IMR-90 (cell line): ENCODE results near the gene ICAM2. TPM values are rescaled to one million over a fixed set of nuclear protein-coding genes. Genes with fewer than 3 reads are reported as not detected.

Experiments
- ATAC-seq: fragments of 200-7000 bp; cut with Tn5 transposase; 2 replicates; pipeline ENCODE4 v1.9.1; 2020; ENCODE audit warnings: low read depth, mild to moderate bottlenecking, moderate library complexity
- BruUV-seq: library from RNA; stranded (reverse); fragments of 400-500 nt; replicated peaks from 2 replicates; lab custom pipeline; 2021; lab: Mats Ljungman, UMichigan
- CTCF ChIA-PET: fragments of 300-600 bp; formaldehyde crosslinking; extraction: SDS; loops from one replicate; lab custom pipeline; 2021; ENCODE audit warnings: antibody characterized with exemption; lab: Yijun Ruan, JAX
- POLR2A ChIA-PET: fragments of 300-600 bp; sonication (Branson Sonifier 250); formaldehyde crosslinking; loops from one replicate; lab custom pipeline; 2022; ENCODE audit warnings: antibody characterized with exemption; ENCODE audit not compliant: unreplicated experiment; lab: Charles Lee
- DNase-seq: peaks from one replicate; pipeline ENCODE4 v3.0.0; 2013
- H2AFZ ChIP-seq: replicated peaks from 2 replicates; pipeline ENCODE3; 2013; ENCODE audit warnings: low read length, mild to moderate bottlenecking; ENCODE audit not compliant: poor library complexity
- H2AK5ac ChIP-seq: 2 replicates; pipeline ENCODE4 v1.6.1; 2013; ENCODE audit warnings: low read depth, low read length, inconsistent platforms
- H2AK9ac ChIP-seq: replicated peaks from 2 replicates; pipeline ENCODE3; 2013; ENCODE audit warnings: mild to moderate bottlenecking, low read depth, low read length, moderate library complexity; ENCODE audit not compliant: poor library complexity
- H2BK120ac ChIP-seq: 2 replicates; pipeline ENCODE4 v1.6.1; 2013; ENCODE audit warnings: low read depth, low read length, inconsistent platforms
- H2BK15ac ChIP-seq: 3 replicates; pipeline ENCODE4 v1.6.1; 2013; ENCODE audit warnings: low read depth, low read length, inconsistent platforms
- H2BK20ac ChIP-seq: 2 replicates; pipeline ENCODE4 v1.6.1; 2013; ENCODE audit warnings: low read depth, mild to moderate bottlenecking, inconsistent platforms, low read length, moderate library complexity
- H2BK5ac ChIP-seq: 2 replicates; pipeline ENCODE4 v1.6.1; 2013; ENCODE audit warnings: mild to moderate bottlenecking, low read depth, low read length, inconsistent platforms; ENCODE audit not compliant: poor library complexity, severe bottlenecking
- H3K14ac ChIP-seq: replicated peaks from 2 replicates; pipeline ENCODE4 v1.6.1; 2013; ENCODE audit warnings: low read depth, low read length, inconsistent platforms
- H3K18ac ChIP-seq: 2 replicates; pipeline ENCODE4 v1.6.1; 2013; ENCODE audit warnings: low read depth, low read length, control low read depth
- H3K23ac ChIP-seq: 2 replicates; pipeline ENCODE4 v1.6.1; 2013; ENCODE audit warnings: low read depth, low read length, inconsistent platforms
- H3K27ac ChIP-seq: 2 replicates; pipeline ENCODE4 v1.5.1; 2013; ENCODE audit warnings: mild to moderate bottlenecking, control low read depth, low read length; ENCODE audit not compliant: insufficient read depth
- H3K27me3 ChIP-seq: 2 replicates; pipeline ENCODE4 v1.6.1; 2013; ENCODE audit warnings: low read length; ENCODE audit not compliant: control insufficient read depth, insufficient read depth
- H3K36me3 ChIP-seq: 2 replicates; pipeline ENCODE4 v1.6.1; 2013; ENCODE audit warnings: low read length, mixed read lengths; ENCODE audit not compliant: control insufficient read depth, insufficient read depth
- H3K4ac ChIP-seq: 2 replicates; pipeline ENCODE4 v1.6.1; 2013; ENCODE audit warnings: low read depth, low read length, inconsistent platforms
- H3K4me1 ChIP-seq: 2 replicates; pipeline ENCODE4 v1.6.1; 2013; ENCODE audit warnings: low read length, mixed read lengths; ENCODE audit not compliant: control insufficient read depth, insufficient read depth
- H3K4me2 ChIP-seq: 2 replicates; pipeline ENCODE4 v1.6.1; 2013; ENCODE audit warnings: low read depth, mild to moderate bottlenecking, control low read depth, low read length, moderate library complexity
- H3K4me3 ChIP-seq: 2 replicates; pipeline ENCODE4 v1.5.1; 2013; ENCODE audit warnings: low read depth, mild to moderate bottlenecking, control low read depth, low read length, moderate library complexity; ENCODE audit not compliant: insufficient read depth
- H3K56ac ChIP-seq: 2 replicates; pipeline ENCODE4 v1.6.1; 2013; ENCODE audit warnings: low read length, inconsistent platforms; ENCODE audit not compliant: insufficient read depth; ENCODE audit errors: extremely low read depth
- H3K79me1 ChIP-seq, 2 experiments: 2 replicates each; pipeline ENCODE4 v1.6.1; 2013; ENCODE audit warnings: low read length in 2 of 2, inconsistent platforms in 1 of 2, low read depth in 1 of 2
- H3K9ac ChIP-seq: 2 replicates; pipeline ENCODE4 v1.6.1; 2013; ENCODE audit warnings: low read depth, low read length, control low read depth
- H3K9me1 ChIP-seq: 2 replicates; pipeline ENCODE4 v1.6.1; 2013; ENCODE audit warnings: low read length, inconsistent platforms; ENCODE audit not compliant: insufficient read depth
- H3K9me3 ChIP-seq: 2 replicates; pipeline ENCODE4 v1.6.1; 2013; ENCODE audit warnings: low read length; ENCODE audit not compliant: control insufficient read depth, insufficient read depth
- H4K20me1 ChIP-seq: 2 replicates; pipeline ENCODE4 v1.6.1; 2013; ENCODE audit warnings: low read length, inconsistent platforms; ENCODE audit not compliant: insufficient read depth
- H4K5ac ChIP-seq: 2 replicates; pipeline ENCODE4 v1.6.1; 2013; ENCODE audit warnings: mild to moderate bottlenecking, low read depth, low read length, control low read depth
- H4K8ac ChIP-seq, 2 experiments: 2 replicates each; pipeline ENCODE4 v1.6.1; 2013; ENCODE audit warnings: low read depth in 2 of 2, low read length in 2 of 2, control low read depth in 1 of 2, inconsistent platforms in 1 of 2
- H4K91ac ChIP-seq: 2 replicates; pipeline ENCODE4 v1.6.1; 2013; ENCODE audit warnings: low read depth, low read length, inconsistent platforms; ENCODE audit not compliant: insufficient read depth
- CEBPB ChIP-seq: IDR thresholded peaks from 2 replicates; pipeline ENCODE4 v1.6.1; 2012; ENCODE audit warnings: low read depth, low read length, improper control_type of control experiment
- CHD1 ChIP-seq: IDR thresholded peaks from 2 replicates; pipeline ENCODE4 v1.6.1; 2012; ENCODE audit warnings: low read depth, low read length, improper control_type of control experiment
- MAFK ChIP-seq: IDR thresholded peaks from 2 replicates; pipeline ENCODE4 v1.6.1; 2012; ENCODE audit warnings: low read depth, low read length, improper control_type of control experiment
- NFE2L2 ChIP-seq: fragments of 150-350 bp; IDR thresholded peaks from 2 replicates; pipeline ENCODE4 v1.6.1; 2016; ENCODE audit warnings: low read depth, mild to moderate bottlenecking, low read length
- POLR2A ChIP-seq: IDR thresholded peaks from 2 replicates; pipeline ENCODE4 v1.6.1; 2012; ENCODE audit warnings: mild to moderate bottlenecking, low read depth, low read length
- RAD21 ChIP-seq: IDR thresholded peaks from 2 replicates; pipeline ENCODE4 v1.6.1; 2012; ENCODE audit warnings: low read length, improper control_type of control experiment
- RFX5 ChIP-seq: IDR thresholded peaks from 2 replicates; pipeline ENCODE4 v1.8.0; 2012; ENCODE audit warnings: low read depth, mild to moderate bottlenecking, low read length, moderate library complexity
- WGBS, 2 experiments: methylation state at CpG; one replicate each; pipeline versions ENCODE4 v1.1.5 to v1.1.7; 2013; ENCODE audit warnings: missing lambda C conversion rate in 2 of 2; ENCODE audit not compliant: insufficient read length in 1 of 2; ENCODE audit errors: extremely low coverage in 2 of 2; 5-methylcytosine and 5-hydroxymethylcytosine counted together
- dilution Hi-C: fragments of 300-500 bp; cut with HindIII; formaldehyde crosslinking; loops from one replicate; pipeline ENCODE4 v1.14.3; 2018; ENCODE audit warnings: low sequenced_read_pairs; ENCODE audit not compliant: unreplicated experiment
- in situ Hi-C: fragments of 300-500 bp; cut with MboI; formaldehyde crosslinking; loops from 3 replicates; pipeline ENCODE4 v1.14.3; 2019; ENCODE audit warnings: low sequenced_read_pairs, inconsistent platforms, mixed read lengths
- intact Hi-C: fragments of 100-400 bp; cut with micrococcal nuclease; formaldehyde crosslinking; loops from 2 replicates; pipeline ENCODE4 v1.10.0; 2022
- polyA plus RNA-seq, 3 experiments: library from polyadenylated mRNA; depleted of rRNA; stranded (reverse); fragments of >200 nt; gene quantifications; 2 replicates each; pipeline ENCODE4 v1.2.3, GENCODE V29; 2012; ENCODE audit warnings: low replicate concordance in 1 of 3
- total RNA-seq: library from RNA; depleted of rRNA; stranded (reverse); fragments of >200 nt; gene quantifications from 2 replicates; pipeline ENCODE4 v1.2.3, GENCODE V29; 2012
- TF ChIP-seq, protein P1 (sequence below): fragments of 150-350 bp; IDR thresholded peaks from 2 replicates; pipeline ENCODE4 v1.6.1; 2017; ENCODE audit warnings: mild to moderate bottlenecking, antibody characterized with exemption, low read length, low read depth
- TF ChIP-seq, protein P2 (sequence below): fragments of 150-350 bp; IDR thresholded peaks from 2 replicates; pipeline ENCODE4 v1.6.1; 2016; ENCODE audit warnings: low read depth, mild to moderate bottlenecking, low read length, moderate library complexity, borderline replicate concordance

ICAM2 gene
- total and polyA plus RNA-seq, 2 of the 4 experiments (the other 2 are of a cell fraction) = 0.12 TPM; not detected in 1

DNA sequence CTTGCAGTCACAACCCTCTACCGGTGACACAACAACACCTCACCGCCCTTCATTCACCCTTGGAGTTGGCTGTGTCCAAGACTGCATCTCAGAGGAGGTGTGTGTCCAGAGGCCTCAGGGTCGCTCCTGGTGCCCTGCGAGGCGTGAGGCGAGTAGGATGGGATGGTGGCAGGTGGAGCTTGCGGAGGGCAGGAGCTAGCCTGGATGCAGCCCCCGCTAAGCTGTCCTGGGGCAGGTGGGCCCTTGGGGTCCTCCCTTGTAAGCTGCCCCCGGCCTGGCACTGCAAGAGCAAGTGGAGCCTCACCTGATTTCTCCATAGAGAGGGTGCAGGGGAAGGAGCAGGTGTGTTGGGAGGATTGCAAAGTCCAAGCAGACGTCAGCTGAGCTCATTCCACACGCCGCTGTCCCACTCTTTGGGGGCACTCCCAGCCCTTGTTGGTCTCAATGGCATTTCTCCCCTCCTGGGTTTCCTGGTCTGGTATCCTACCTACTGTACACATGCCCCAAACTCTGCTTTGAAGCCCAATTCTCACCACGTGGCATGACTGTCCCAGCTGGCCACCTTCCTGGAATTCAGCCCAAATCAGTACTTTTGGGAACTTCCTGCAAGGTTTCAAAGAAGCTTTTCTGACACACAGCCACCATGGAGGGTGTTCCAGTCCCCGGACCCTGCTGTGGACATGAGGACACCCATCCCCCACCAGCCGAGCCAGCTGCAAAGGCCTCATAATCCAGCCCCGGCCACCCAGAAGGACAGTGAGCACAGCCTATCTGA is 18.1 kb upstream of the ICAM2 start:
- no peaks in the 10 kb centered on the region for H4K20me1 ChIP-seq
- no peak overlapping the region for H4K91ac ChIP-seq
- no peak overlapping the region for H3K4me2 ChIP-seq
- H3K36me3 ChIP-seq = peaks cover 14% of the 10 kb centered on the region
- H2AK5ac ChIP-seq = no peak overlapping the region
- no peak overlapping the region for H3K18ac ChIP-seq
- H2BK120ac ChIP-seq = no peak overlapping the region
- H3K23ac ChIP-seq = no peak overlapping the region
- H3K4me1 ChIP-seq = no peaks in the 10 kb centered on the region
- WGBS, 2 experiments = 100% methylated on average over 5 of the region's 16 CpGs; no CpG with 5 or more reads in 1 of the 2 experiments
- in situ Hi-C loops = no loop called here
- no peaks in the 10 kb centered on the region for H3K27me3 ChIP-seq
- H2BK15ac ChIP-seq = no peak overlapping the region
- no peak overlapping the region for H2AK9ac ChIP-seq
- no TSS peak for BruUV-seq
- H3K14ac ChIP-seq = no peak overlapping the region
- H3K79me1 ChIP-seq = no peaks in the 10 kb centered on the region
- no peak for DNase-seq
- ChIA-PET POLR2A (no interaction called here), CTCF (interaction anchor here (0.9 to 1.8 kb wide), 3 partner anchors 10 to 95 kb away, joined by 3 to 4 read pairs (median 3); no protein-coding TSS in a partner anchor)
- TF ChIP-seq CHD1 = no peak
- TF ChIP-seq, protein P1, sequence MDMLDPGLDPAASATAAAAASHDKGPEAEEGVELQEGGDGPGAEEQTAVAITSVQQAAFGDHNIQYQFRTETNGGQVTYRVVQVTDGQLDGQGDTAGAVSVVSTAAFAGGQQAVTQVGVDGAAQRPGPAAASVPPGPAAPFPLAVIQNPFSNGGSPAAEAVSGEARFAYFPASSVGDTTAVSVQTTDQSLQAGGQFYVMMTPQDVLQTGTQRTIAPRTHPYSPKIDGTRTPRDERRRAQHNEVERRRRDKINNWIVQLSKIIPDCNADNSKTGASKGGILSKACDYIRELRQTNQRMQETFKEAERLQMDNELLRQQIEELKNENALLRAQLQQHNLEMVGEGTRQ = no peak
- TF ChIP-seq RFX5 = no peak
- TF ChIP-seq RAD21 = no peak
- no peak for TF ChIP-seq POLR2A
- no peak for TF ChIP-seq CEBPB
- TF ChIP-seq, protein P2, sequence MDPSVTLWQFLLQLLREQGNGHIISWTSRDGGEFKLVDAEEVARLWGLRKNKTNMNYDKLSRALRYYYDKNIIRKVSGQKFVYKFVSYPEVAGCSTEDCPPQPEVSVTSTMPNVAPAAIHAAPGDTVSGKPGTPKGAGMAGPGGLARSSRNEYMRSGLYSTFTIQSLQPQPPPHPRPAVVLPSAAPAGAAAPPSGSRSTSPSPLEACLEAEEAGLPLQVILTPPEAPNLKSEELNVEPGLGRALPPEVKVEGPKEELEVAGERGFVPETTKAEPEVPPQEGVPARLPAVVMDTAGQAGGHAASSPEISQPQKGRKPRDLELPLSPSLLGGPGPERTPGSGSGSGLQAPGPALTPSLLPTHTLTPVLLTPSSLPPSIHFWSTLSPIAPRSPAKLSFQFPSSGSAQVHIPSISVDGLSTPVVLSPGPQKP = no peak
- TF ChIP-seq NFE2L2 = no peak
- no peak for TF ChIP-seq MAFK
- H3K4ac ChIP-seq = no peak overlapping the region
- no peak overlapping the region for H3K4me3 ChIP-seq
- no peak overlapping the region for H2BK5ac ChIP-seq
- no peaks in the 10 kb centered on the region for H3K9me1 ChIP-seq
- no peak overlapping the region for H3K9ac ChIP-seq
- no peak overlapping the region for H4K8ac ChIP-seq
- intact Hi-C loops = no loop called here
- dilution Hi-C loops = no loop called here
- H3K27ac ChIP-seq = no peak overlapping the region
- H3K56ac ChIP-seq = no peak overlapping the region
- no peak for ATAC-seq
- no peak overlapping the region for H2AFZ ChIP-seq
- no peaks in the 10 kb centered on the region for H3K9me3 ChIP-seq
- H4K5ac ChIP-seq = no peak overlapping the region
- H2BK20ac ChIP-seq = no peak overlapping the region
